Stimulated activated CD8-positive, alpha-beta memory T cell treated with anti-CD3 and anti-CD28 coated beads, Interleukin-12 subunit alpha, Interleukin-12 subunit beta, amount 100 ng/mL, for 24 hours (primary cell): ENCODE data around the gene LARGE2.
A peak's percentile ranks its signal among the peaks of the same experiment; 100 is the strongest.

ENCODE experiments used
- DNase-seq: peaks from one replicate; pipeline ENCODE4 v3.0.0-alpha.2; 2020; ENCODE audit errors: extremely low read depth

LARGE2 gene

GRCh38 chr11:45964911-45965389, 42.5 kb downstream of the LARGE2 start:
- peak; percentile 10 for DNase-seq

- DNase-seq: no peak
These were observed 45.0 kb downstream of the LARGE2 start for GRCh38 chr11:45967506-45967905.

GRCh38 chr11:45968901-45969300, 46.4 kb downstream of the LARGE2 start:
- no peak for DNase-seq

- no peak for DNase-seq
These were observed 51.1 kb downstream of the LARGE2 start for GRCh38 chr11:45973601-45974000.

GRCh38 chr11:45974806-45975205, 52.4 kb downstream of the LARGE2 start:
- no peak for DNase-seq
